Forelimb muscle (tissue), 1 donor: ENCODE results near the gene MAPRE3. TPM values are rescaled to one million over a fixed set of nuclear protein-coding genes. Genes with fewer than 3 reads are reported as not detected.

ENCODE experiments used
- DNase-seq: peaks from one replicate; pipeline ENCODE4 v3.0.0-alpha.2; 2013; ENCODE audit warnings: low read depth
- polyA plus RNA-seq: library from polyadenylated mRNA; unstranded; fragments of 120-200 nt; gene quantifications from one replicate; pipeline ENCODE4 v1.2.1, GENCODE V29; 2013; ENCODE audit not compliant: insufficient read length

Gene MAPRE3
- polyA plus RNA-seq, 1 donor = 28.0 TPM

- no peak for DNase-seq
Observed at GRCh38 chr2:27039871-27040270, 69.4 kb downstream of the MAPRE3 start.

- no peak for DNase-seq
Observed at GRCh38 chr2:27040282-27040681, 69.8 kb downstream of the MAPRE3 start.

GRCh38 chr2:27041752-27042151, 71.3 kb downstream of the MAPRE3 start:
- DNase-seq = no peak

- no peak for DNase-seq
Observed at GRCh38 chr2:27042159-27042661, 71.8 kb downstream of the MAPRE3 start.

- DNase-seq = no peak
Observed at GRCh38 chr2:27042985-27043634, 72.7 kb downstream of the MAPRE3 start.

GRCh38 chr2:27049422-27050280, 79.2 kb downstream of the MAPRE3 start:
- DNase-seq = no peak

- DNase-seq = peak; percentile 97
Observed at GRCh38 chr2:27050281-27050995, 80.0 kb downstream of the MAPRE3 start.

GRCh38 chr2:27050996-27051901, 80.8 kb downstream of the MAPRE3 start, which contains the start of gene AGBL5:
Gene AGBL5, plus strand, starts transcription at chr2:27051668. Its CDS starts 1,291 bp downstream, at chr2:27052959.
- DNase-seq = peak; percentile 87

- DNase-seq = no peak
Observed at GRCh38 chr2:27051902-27052645, 81.6 kb downstream of the MAPRE3 start.

- no peak for DNase-seq
Observed at GRCh38 chr2:27053321-27053720, 82.9 kb downstream of the MAPRE3 start.

GRCh38 chr2:27053776-27054175, 83.3 kb downstream of the MAPRE3 start:
- DNase-seq = no peak

GRCh38 chr2:27054721-27055120, 84.3 kb downstream of the MAPRE3 start:
- no peak for DNase-seq

GRCh38 chr2:27057184-27057583, 86.7 kb downstream of the MAPRE3 start:
- no peak for DNase-seq

- DNase-seq = no peak
Observed at GRCh38 chr2:27058210-27058609, 87.8 kb downstream of the MAPRE3 start.

- DNase-seq = no peak
Observed at GRCh38 chr2:27059141-27059820, 88.8 kb downstream of the MAPRE3 start.

- no peak for DNase-seq
Observed at GRCh38 chr2:27060323-27060722, 89.9 kb downstream of the MAPRE3 start.

GRCh38 chr2:27065128-27065527, 94.7 kb downstream of the MAPRE3 start:
- no peak for DNase-seq

GRCh38 chr2:27067385-27067784, 96.9 kb downstream of the MAPRE3 start:
- no peak for DNase-seq

GRCh38 chr2:27069436-27069835, 99.0 kb downstream of the MAPRE3 start:
- no peak for DNase-seq
